ENCODE results near the gene GRID1.
"Not testable (repeated sequence)": the region's sequence is repeated elsewhere in the genome, so short reads cannot be mapped to it uniquely, and the experiment has no call there.

GRID1 gene

DNA sequence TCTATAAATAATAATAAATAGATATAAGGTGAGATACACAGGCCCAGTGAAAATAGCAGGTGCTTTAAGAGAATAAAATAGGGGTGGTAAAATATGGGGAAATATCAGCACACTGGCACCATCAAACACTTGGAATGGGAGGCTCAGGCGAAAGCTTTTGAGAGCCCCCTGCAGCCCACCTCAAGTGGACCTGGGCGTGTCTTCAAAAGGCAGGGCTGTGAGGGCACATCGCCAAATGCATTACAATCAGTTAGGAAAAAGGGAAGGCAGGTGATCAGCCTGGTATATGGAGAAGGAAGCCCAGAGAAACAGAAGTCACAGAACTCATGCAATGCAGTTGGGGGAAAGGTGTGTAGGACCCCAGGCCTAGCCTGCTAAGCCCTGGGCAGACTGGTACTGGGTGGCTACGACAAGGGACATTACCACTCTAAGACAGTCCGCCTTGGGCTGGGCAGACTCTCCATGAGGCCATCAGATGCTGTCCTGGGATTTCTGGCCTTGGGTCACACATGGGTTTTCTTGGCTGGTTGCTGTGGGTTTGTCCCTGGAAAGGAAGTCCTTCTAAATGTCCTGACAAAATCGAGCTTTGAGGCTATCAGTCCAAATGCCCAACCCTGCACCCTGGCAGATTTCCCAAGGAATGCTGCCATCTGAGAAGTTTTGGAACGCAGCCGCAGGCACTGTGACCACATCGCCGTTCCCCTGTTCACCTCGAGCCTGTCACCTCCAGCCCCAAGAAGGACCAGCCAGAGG is 330.6 kb downstream of the GRID1 start:
- DNase-seq (ENCODE audit: low spot score) = no peak

DNA sequence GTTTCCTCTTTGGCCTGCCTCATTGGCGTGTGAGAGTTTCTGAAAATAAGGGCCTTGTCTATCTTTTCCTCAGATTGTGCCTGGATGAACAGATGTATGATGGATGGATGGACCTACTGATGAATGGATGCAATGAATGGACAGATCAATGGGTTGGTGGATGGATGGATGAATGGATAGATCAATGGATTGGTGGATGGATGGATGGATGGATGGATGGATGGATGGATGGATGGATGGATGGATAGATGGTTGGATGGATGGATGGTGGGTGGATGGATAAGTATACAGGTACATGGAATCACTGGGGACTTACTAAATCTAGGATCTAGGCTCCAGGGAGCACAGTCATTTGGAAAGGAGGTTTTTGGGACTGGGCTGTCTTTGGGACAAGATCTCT is 331.9 kb downstream of the GRID1 start:
- DNase-seq (ENCODE audit: low spot score) = no peak

DNA sequence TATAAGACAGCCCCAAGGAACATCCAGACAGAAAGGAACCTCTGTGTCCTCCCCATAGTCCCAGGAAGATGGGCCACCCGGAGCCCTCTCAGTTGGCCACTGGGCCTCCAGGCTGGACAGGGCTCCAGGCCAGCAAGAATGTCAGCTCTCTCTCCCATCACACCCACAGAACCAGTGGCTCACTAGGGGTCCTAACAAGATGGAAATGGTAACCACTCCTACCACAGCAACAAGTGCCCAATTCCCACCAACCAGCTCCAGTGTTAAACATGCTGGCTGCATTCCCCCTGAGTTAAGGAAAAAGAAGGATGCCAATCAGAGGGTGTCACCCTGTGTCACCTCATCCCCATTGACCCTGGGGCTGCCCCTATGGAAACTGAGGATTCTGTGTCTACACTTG is 333.0 kb downstream of the GRID1 start:
- DNase-seq (ENCODE audit: low spot score) = no peak

DNA sequence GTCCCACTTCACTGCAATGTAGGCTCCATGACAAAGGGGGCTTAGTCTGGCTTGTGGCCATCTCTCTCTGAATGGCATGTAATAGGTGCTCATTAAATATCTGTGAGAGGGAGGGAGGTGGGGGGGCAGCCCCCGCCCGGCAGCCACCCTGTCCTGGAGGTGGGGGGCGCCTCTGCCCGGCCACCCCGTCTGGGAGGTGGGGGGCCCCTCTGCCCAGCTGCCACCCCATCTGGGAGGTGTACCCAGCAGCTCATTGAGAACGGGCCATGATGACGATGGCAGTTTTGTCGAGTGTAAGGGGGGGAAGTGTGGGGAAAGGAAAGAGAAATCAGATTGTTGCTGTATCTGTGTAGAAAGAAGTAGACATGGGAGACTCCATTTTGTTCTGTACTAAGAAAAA is 334.5 kb downstream of the GRID1 start:
- not testable (repeated sequence) for DNase-seq (ENCODE audit: low spot score)

DNA sequence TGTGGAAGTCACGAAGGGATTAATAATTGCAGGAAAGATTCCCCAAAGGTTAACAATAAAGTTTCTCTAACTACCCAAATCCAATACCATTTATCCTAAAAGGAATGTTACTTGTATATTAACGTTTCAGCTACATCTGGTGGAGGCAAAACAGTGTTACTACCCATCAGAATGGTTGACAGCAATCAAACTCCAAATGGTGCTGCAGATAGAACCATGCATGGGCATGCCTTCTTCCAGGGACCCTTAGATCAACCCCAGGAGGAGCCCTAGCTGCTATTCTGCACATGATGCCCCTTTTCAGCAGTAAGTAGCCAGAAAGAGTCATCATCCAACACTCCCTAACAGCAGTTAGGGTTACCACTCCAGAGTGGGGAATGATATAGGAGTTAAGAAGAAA is 336.3 kb downstream of the GRID1 start:
- no peak for DNase-seq (ENCODE audit: low spot score)

DNA sequence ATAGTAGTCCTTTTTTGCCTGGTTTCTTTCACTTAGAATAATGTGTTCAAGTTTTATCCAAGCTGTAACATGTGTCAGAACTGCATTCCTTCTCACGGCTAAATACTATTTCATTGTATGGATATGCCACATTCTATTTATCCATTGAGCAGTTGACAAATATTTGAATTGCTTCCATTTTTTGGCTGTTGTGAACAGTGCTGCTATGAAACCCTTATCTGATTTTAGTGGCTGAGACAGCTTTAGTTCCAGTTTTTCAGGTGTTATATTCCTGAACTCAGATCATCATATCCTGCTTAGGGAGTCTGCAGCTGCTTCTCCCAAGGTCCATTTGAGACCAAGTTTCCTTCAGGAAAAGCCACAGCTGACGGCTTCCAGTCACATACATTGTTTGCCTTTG is 339.2 kb downstream of the GRID1 start:
- no peak for DNase-seq (ENCODE audit: low spot score)

DNA sequence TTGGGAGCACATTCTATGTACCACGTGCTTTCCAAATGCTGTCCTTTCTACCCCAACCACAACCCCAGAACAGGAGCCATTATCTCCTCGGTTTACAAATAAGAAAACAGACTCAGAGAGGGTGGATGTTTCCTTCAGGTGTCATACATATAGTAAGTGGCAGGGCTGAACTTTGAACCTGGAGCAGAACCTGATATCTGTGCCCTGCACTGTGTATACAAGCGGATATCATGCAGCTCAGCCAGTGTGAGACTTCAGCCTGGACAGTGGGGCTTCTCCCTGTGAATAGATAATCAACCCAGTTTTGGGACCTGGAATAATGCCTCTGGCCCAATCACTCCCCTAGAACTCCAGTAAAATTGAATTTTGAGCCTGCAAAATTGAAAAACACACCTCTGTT is 341.1 kb downstream of the GRID1 start:
- DNase-seq (ENCODE audit: low spot score) = no peak

DNA sequence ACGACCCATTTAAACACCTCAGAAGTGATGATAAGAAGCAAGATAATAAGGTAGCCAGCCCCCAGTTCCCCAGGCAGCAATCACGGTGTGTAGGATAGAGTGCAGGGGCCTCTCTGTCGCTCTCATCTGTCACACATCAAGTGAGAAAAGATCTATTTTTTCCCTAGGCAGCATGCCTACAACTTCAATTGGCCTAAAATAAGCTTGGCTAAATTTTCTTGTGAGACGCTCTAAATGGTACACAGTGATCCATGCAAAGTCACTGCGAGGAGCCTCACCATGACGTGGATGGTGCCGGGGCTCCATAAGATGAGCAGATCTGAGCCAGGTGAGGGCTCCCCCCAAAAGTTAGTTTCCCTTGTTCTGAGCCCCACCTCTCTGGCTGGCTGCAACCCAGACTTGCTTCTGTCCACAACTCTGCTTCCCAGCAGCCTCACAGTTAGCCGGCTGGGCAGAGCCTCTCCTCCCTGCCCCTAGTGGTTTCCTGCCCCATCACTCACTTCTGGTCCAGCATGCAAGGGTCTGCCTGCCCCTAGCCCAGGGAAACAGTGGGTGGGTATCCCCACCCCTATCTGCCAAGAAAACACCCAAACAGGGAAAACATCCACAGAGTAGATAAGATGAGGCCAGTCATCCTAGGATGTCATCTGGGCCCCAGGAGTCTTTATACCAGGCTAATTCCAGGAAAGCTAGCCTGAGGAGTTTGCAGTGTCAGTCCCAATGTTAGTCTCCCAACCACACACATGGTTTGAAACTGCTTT is 342.1 kb downstream of the GRID1 start:
- DNase-seq (ENCODE audit: low spot score) = no peak

DNA sequence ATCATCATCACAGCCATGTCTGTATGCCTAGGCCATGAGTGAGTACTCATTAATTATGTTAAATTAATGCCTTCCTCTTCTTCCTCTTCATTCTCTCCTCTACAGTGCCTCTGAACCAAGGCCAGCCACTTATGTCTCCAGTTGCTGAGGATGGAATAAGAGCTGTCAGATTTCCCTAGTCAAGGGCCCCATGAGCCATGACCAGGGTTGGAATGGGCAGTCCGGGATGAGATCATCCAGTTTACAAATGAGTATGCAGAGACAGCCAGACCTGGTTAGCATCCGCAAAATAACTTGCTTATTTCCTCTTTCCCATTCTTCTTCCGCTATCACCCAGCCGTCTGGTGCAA is 342.7 kb downstream of the GRID1 start:
- no peak for DNase-seq (ENCODE audit: low spot score)

DNA sequence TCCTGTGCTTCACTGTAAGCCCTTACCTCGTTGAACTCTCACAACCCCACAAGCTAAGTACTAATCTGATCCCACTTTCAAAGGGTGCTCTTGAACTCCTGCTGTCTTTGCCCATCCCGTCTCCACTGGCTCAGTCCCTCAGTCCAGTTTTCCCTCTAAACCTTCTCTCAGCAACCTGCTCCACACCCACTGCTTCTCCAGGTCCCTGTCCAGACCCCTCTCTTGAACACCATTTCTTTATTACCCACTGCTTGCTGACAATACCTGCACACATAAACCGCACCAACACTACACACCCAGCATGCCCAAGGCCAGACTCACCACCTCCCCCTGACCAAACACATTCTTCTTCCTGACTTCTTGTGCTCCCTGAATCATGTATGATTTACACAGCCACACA is 343.3 kb downstream of the GRID1 start:
- DNase-seq (ENCODE audit: low spot score) = no peak

DNA sequence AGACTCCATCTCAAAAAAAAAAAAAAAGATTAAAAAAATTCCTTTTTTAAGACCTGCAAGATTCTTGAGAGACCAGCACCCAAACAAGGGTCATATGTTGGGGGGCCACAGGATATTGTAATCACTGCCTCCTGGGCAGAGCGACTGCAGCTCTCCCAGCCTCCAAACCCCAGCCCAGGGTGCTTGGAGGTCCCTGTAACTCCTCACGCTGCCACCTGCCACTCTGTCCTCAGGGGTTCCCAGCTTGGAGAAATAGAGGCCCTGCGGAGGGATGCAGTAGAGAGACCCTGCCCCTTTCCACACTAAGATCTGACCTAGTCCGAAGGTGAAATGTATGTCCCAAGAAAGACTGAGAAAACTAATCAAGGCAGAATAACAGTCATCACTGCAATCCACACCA is 343.7 kb downstream of the GRID1 start:
- no peak for DNase-seq (ENCODE audit: low spot score)

DNA sequence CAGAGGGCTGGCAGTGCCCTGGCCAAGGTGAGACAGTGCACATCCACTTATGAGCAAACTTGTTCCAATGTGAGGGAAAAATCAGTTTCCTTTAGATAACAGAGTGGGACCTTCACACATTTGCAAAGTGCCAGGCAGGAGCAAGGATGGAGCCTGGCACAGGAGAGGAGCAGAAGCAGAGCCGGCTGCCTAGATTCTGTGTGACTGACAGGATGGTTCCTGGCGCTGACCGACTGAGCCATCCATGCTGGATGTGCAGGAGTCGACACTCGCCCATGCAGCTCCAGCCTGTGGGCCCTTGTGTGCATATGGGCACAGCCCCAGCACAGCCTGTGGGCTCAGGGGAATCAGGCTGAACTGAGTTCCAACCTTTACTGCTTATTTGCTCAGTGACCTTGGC is 346.5 kb downstream of the GRID1 start:
- no peak for DNase-seq (ENCODE audit: low spot score)

DNA sequence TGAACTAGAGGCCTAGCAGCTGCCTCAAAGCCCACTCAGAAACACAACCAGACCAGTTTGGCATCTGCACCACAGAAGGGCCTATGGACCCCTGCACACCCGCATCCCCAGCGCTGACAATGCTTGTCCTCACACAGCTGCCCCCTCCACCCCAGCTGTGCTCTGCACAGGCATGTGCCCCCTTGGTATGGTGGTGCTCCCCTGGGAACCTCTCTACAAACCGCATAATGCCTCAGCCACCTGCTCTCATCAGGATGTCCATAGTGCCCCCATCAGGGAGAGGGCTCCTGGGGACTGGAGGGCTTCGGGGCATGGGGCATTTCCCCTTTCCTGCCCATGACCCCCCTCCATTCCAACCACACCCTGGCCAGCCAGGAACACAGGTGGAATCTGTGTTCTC is 347.5 kb downstream of the GRID1 start:
- no peak for DNase-seq (ENCODE audit: low spot score)

DNA sequence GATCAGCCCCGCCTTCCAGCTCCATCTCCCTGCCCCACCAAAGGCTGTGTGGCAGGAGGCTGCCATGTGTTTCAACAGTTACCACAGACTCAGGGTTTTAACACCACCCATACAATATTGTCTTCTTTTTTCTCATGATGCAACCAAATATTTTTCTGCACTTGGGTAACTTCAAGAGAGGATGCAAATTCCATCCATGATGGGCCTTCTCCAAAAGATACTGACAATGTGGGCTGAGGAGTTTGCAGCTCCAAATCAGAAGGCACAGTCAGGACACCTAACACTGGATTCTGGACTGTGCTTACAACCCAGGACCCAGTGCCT is 347.9 kb downstream of the GRID1 start:
- DNase-seq (ENCODE audit: low spot score) = no peak

DNA sequence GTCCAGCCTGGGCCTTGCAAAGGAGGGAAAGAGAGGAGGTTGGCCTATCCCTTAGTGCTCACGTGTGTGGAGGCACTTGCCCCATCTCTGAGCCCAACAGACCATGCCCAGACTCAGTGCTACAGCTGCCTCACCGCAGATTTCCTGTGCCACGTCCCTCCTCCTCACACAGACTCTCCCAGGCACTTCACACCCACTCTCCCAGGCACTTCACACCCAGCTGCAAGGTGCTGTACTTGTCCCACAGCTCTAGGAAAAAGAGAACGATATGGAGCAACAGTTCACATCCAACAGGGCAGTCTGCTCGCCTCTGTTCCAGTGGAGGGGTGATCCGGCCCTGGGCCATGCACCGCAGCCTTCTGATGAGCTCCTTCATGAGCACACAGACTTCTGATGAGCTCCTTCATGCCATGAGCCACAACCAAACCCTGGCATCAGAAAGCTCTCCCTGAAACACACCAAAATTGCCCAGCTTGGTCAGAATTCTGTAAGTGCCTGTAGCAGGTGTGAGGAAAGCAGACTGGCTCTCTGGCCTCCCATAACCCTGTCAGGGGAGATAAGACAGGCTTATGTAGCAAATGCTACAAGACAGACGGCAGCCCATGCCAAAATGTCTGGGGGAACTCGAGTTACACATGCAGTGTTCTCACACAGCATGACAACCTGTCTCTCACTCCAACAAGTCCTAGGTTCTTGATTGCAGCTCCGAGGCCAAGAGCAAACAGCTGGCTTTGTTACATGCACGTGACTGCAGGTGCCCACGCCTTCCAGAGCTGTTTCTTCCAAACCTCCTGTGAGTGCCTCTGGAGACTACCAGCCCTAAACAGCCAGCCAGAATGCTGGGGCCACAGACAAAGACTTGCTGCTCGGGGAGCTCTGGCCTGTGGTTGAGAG is 348.5 kb downstream of the GRID1 start:
- DNase-seq (ENCODE audit: low spot score) = no peak

DNA sequence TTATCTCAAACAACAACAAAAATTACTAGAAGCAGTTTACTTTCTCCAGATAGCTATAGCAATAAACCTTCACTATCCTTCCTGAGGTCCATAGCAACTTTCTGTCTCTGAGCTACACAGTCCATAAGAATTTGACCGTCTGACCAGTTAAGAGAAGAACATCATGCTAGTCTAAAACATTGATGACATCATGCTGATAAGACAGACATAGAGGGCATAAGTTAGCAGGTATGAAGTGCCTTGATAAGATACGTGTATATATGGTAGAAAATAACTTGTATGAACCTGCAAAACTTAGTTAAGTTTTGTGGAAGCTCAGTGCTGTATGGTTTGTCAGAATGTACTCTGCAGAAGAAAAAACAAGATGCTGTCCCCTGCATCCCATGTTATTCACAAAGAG is 353.0 kb downstream of the GRID1 start:
- DNase-seq (ENCODE audit: low spot score) = no peak

DNA sequence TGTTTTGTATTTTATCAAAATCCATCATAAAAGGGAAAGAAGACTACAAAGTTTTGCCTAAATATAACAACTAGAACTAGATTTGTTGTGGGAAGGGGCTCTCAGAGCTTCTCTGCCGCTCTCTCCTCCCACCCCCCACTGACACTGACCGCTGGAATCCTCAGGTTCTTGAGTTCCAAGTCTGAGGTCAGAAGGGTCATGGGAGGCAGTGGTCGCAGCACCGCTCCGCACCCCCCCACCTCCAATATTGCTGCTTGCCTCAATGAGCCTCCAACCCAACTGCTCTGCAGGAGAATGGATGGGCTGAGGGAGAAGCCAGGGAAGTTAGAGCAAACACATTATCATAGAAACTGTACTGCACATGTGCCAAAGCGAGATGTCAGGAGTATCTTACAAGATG is 359.4 kb downstream of the GRID1 start:
- DNase-seq (ENCODE audit: low spot score) = no peak

DNA sequence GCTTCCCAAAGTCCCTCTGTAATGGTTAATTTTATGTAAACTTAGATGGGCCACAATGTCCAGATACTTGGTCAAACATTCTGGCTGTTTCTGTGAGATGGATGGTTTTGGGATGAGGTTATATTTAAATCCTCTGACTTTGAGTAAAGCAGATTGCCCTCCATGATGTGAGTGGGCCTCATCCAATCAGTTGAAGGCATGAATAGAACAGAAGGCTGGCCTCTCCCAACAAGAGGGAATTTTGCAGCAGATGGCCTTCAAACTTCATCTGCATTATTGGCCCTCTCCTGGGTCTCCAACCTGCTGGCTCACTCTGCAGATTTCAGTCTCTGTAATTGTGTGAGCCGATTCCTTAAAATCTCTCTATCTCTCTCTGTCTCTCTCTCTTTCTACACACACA is 362.3 kb downstream of the GRID1 start:
- no peak for DNase-seq (ENCODE audit: low spot score)

DNA sequence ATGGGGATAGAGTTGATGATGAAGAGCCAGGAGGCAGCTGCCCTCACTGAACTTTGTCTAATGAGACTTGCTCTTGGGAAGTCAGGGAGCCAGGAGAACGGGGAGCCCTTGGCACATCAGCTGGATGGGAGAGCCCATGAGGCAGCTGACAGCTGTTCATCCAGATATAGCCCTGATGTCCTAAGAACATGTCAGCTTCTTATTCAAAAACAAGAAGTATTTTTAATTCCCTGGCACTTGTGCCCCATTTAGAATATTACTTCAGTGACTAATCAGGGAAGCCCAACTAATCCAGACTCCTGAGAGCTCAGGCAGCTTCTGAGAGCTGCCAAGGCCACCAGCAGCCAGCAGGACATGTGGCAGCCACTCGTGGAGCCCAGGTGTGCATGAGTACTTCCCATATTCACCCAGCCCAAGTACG is 363.4 kb downstream of the GRID1 start:
- no peak for DNase-seq (ENCODE audit: low spot score)

DNA sequence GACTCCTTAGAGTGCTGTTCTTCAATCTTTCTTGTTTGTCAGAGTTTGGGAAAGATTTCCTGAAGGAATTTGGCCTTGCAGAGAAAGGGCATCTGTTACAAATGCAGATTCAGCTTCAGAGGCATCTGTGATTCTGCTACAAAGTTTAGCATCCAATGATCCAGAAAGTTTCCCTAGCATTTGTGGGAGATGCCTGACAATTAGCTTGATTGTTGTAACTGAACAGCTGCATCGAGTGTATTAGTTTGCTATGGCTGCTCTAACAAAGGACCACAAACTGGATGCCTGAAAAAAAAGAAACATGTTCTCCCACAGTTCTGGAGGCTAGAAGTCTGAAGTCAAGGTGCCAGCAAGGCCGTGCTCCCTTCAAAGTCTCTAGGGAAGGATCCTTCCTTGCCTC is 365.1 kb downstream of the GRID1 start:
- no peak for DNase-seq (ENCODE audit: low spot score)

DNA sequence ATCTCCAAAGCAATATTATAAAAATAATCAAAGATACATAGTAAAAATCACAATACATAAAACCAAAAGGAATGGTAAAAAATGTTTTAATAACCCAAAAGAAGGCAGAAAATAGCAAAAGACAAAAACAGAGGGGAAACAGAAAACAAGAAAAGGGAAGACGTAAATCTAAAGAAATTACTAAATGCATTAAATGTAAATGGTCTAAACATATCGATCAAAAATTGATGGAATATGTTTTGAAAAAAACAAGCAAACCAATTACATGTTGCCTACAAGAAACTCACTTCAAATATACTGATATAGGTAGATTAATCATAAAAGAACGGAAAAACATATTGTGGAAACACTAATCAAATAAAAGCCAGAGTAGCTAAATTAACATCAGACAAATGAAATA is 369.1 kb downstream of the GRID1 start:
- no peak for DNase-seq (ENCODE audit: low spot score)

DNA sequence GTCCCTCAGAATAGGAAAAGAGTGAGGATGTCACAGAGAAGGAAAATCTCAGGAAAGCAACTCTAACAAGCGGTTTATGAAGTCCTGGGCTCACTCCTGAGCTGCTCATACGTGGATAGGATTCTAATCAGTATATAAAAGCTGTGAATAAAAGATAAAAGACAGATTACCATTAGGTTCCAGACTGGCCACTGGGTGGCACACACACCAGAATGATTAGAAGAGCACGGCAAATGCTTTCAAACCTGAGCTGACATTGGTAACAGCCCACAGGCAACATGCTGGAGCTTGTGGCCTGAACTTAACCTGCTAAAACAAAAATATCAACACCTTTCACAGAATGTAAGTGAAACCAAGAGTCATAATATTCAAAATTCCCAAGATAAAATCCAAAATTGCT is 370.8 kb downstream of the GRID1 start:
- DNase-seq (ENCODE audit: low spot score) = peak; percentile 20

DNA sequence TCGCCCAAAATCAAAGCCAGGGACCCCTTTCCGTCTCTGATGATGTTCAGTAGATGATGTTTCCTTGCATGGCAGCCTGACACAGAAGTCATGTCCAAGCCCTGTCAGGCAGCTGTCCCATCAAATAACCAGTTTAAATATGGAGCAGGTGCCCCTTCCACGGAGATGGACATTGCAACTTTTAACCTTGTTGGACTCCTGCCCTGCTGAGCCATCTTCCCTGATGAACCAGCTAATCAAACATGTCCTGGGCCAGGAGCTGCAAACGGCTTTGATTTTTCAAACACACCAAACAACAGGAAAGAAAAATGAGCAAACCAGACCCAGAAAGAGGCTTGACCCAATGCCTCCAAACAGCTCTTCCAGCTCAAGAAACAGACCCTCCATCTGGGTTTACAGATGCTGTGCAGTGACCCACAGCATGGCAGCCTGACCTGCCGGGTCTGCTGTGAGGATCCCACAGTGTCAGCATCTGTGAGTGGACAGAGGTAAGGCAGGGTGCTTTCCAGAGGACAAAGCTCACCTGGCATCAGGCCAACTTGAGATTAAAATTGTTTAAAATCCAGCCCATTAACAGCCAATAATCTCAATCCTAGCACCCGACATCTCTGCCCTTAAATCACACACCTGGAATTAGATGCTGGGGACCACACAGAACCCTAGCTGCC is 372.6 kb downstream of the GRID1 start:
- DNase-seq (ENCODE audit: low spot score) = no peak
